Gastroesophageal sphincter (tissue), 4 donors: ENCODE measurements around the gene DNAH11. TPM values are rescaled to one million over a fixed set of nuclear protein-coding genes. Genes with fewer than 3 reads are reported as not detected.

ENCODE experiments used
- ATAC-seq: fragments of 150-250 bp; one replicate; pipeline ENCODE4 v1.9.1; 2016; ENCODE audit warnings: mild to moderate bottlenecking, moderate library complexity
- H3K27ac ChIP-seq, 4 donors: fragments of 200-600 bp; sonication (generic) in 3 of 4; 1 replicate in 3 of 4; 2 replicates in 1 of 4; pipeline ENCODE4 v1.5.1; 2016 to 2019
- H3K27me3 ChIP-seq: fragments of 200-600 bp; sonication (generic); one replicate; pipeline ENCODE4 v1.5.1; 2019
- H3K36me3 ChIP-seq, 2 donors: fragments of 200-600 bp; sonication (generic); one replicate each; pipeline ENCODE4 v1.5.1; 2019; ENCODE audit warnings: control low read depth in 1 of 2
- H3K4me1 ChIP-seq, 3 donors: fragments of 200-600 bp; sonication (generic); 1 replicate in 2 of 3; 2 replicates in 1 of 3; pipeline ENCODE4 v1.5.1; 2016 to 2019; ENCODE audit warnings: control low read depth in 2 of 3
- H3K4me3 ChIP-seq, 2 donors: fragments of 200-600 bp; sonication (generic); one replicate each; pipeline ENCODE4 v1.5.1; 2019; ENCODE audit warnings: mild to moderate bottlenecking in 1 of 2, moderate library complexity in 1 of 2
- H3K9me3 ChIP-seq, 3 donors: fragments of 200-600 bp; sonication (generic); one replicate each; pipeline ENCODE4 v1.5.1; 2017 to 2019; ENCODE audit warnings: control low read depth in 2 of 3
- EP300 ChIP-seq: sonication (generic); formaldehyde crosslinking; IDR thresholded peaks from one replicate; pipeline ENCODE4 v1.6.1; 2017; ENCODE audit warnings: antibody characterized with exemption, mild to moderate bottlenecking
- POLR2A ChIP-seq, 2 donors: fragments of 450-650 bp; IDR thresholded peaks; one replicate each; pipeline ENCODE4 v1.6.1; 2017; ENCODE audit warnings: antibody characterized with exemption in 2 of 2, mild to moderate bottlenecking in 2 of 2, moderate library complexity in 1 of 2
- POLR2AphosphoS5 ChIP-seq: sonication (generic); formaldehyde crosslinking; IDR thresholded peaks from one replicate; pipeline ENCODE4 v1.6.1; 2017; ENCODE audit warnings: antibody characterized with exemption
- WGBS, 2 donors: methylation state at CpG; one replicate each; pipeline ENCODE4 v1.1.5; 2018; ENCODE audit warnings: low coverage in 1 of 2; 5-methylcytosine and 5-hydroxymethylcytosine counted together
- total RNA-seq, 4 donors: library from RNA; depleted of rRNA; stranded (reverse); fragments of >200 nt; gene quantifications; one replicate each; pipeline ENCODE4 v1.1.0, GENCODE V29; 2016
- TF ChIP-seq, protein P1 (sequence below), 4 experiments: fragments of 200-600 bp in 2 of 4; fragments of 450-650 bp in 2 of 4; sonication (generic) in 1 of 4; IDR thresholded peaks; one replicate each; pipeline ENCODE4 v1.5.1; 2017 to 2019; ENCODE audit warnings: antibody characterized with exemption in 4 of 4, mild to moderate bottlenecking in 2 of 4, moderate library complexity in 2 of 4

The DNAH11 gene
- total RNA-seq, 4 donors from 2014 or later: 6.9 to 31.8 (median 10.4) TPM

DNA sequence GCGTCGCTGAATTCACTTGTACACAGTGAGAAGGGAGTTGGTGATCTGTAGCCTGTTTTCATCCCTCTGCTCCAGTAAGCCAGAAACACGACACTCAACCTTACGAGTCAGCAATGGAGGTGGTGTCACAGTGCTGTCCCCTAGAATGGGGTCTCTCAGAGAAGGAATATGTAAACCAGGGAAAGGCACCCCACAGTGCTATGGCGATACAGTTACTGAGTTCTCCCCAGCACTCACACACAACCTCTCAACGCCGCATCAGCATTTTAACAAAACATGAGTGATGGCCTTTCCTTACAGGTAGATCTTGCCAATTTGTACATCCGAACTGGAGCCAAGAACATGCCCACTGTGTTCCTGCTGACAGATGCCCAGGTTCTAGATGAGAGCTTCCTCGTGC lies 206.5 kb downstream of the DNAH11 start:
- Histone ChIP-seq H3K4me3 (no peak overlapping the region), H3K27ac (no peak overlapping the region), H3K36me3 (peaks cover 0 to 18% of the 10 kb centered on the region in 2 donors), H3K4me1 (no peaks in the 10 kb centered on the region), H3K9me3 (no peaks in the 10 kb centered on the region), H3K27me3 (no peaks in the 10 kb centered on the region)
- 33 to 85% methylated on average over 1 to 9 of the region's 9 CpGs for WGBS, 2 donors
- no peak for TF ChIP-seq EP300
- no peak for TF ChIP-seq POLR2AphosphoS5
- no peak for TF ChIP-seq POLR2A (IDR thresholded peaks at IDR 0.05)
- TF ChIP-seq, protein P1, sequence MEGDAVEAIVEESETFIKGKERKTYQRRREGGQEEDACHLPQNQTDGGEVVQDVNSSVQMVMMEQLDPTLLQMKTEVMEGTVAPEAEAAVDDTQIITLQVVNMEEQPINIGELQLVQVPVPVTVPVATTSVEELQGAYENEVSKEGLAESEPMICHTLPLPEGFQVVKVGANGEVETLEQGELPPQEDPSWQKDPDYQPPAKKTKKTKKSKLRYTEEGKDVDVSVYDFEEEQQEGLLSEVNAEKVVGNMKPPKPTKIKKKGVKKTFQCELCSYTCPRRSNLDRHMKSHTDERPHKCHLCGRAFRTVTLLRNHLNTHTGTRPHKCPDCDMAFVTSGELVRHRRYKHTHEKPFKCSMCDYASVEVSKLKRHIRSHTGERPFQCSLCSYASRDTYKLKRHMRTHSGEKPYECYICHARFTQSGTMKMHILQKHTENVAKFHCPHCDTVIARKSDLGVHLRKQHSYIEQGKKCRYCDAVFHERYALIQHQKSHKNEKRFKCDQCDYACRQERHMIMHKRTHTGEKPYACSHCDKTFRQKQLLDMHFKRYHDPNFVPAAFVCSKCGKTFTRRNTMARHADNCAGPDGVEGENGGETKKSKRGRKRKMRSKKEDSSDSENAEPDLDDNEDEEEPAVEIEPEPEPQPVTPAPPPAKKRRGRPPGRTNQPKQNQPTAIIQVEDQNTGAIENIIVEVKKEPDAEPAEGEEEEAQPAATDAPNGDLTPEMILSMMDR (IDR thresholded peaks at IDR 0.05): no peak
- no peak for ATAC-seq

DNA sequence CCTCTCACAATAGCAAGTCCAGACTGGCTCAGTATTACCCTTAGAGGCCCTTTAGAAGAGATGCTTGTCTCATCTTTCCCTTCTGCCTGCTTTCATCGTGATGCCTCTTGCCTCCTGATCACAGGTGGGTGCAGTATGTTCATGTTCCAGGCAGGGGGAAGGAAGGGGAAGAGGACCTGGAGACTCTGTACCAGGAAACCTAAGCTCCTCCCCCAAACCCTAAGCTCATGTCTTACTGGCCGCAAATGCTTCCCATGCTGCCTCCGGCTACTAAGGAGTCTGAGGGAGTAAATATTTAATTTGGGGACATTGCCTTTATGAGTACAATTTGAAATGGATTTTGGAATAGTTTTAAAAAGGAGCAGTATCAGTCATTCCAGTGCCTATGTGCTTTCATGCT lies 210.2 kb downstream of the DNAH11 start:
- TF ChIP-seq, protein P1 (IDR thresholded peaks at IDR 0.05): no peak
- no peak for TF ChIP-seq EP300
- no peak for TF ChIP-seq POLR2A (IDR thresholded peaks at IDR 0.05)
- TF ChIP-seq POLR2AphosphoS5: no peak
- 74 to 80% methylated on average over 1 to 3 of the region's 3 CpGs for WGBS, 2 donors
- Histone ChIP-seq H3K9me3 (no peaks in the 10 kb centered on the region), H3K27ac (no peak overlapping the region), H3K36me3 (peaks cover 0 to 14% of the 10 kb centered on the region in 2 donors), H3K27me3 (no peaks in the 10 kb centered on the region), H3K4me3 (no peak overlapping the region), H3K4me1 (no peaks in the 10 kb centered on the region)
- no peak for ATAC-seq

GRCh38 chr7:21754963-21755362 lies 212.1 kb downstream of the DNAH11 start:
- Histone ChIP-seq H3K27me3 (no peaks in the 10 kb centered on the region), H3K27ac (no peak overlapping the region), H3K4me1 (no peaks in the 10 kb centered on the region), H3K36me3 (peaks cover 0 to 19% of the 10 kb centered on the region in 2 donors), H3K9me3 (no peaks in the 10 kb centered on the region), H3K4me3 (no peak overlapping the region)
- no peak for TF ChIP-seq POLR2AphosphoS5
- TF ChIP-seq EP300: no peak
- TF ChIP-seq, protein P1 (IDR thresholded peaks at IDR 0.05): no peak
- no peak for TF ChIP-seq POLR2A (IDR thresholded peaks at IDR 0.05)
- WGBS, 2 donors: 75 to 85% methylated on average over 2 to 3 of the region's 3 CpGs
- ATAC-seq: no peak

- Histone ChIP-seq H3K4me3 (no peak overlapping the region), H3K27ac (no peak overlapping the region), H3K27me3 (no peaks in the 10 kb centered on the region), H3K4me1 (no peaks in the 10 kb centered on the region), H3K9me3 (no peaks in the 10 kb centered on the region), H3K36me3 (peaks cover 0 to 9% of the 10 kb centered on the region in 2 donors)
- no peak for TF ChIP-seq EP300
- TF ChIP-seq POLR2A (IDR thresholded peaks at IDR 0.05): no peak
- no peak for TF ChIP-seq POLR2AphosphoS5
- TF ChIP-seq, protein P1 (IDR thresholded peaks at IDR 0.05): no peak
- WGBS, 2 donors: 59 to 75% methylated on average over 7 to 9 of the region's 11 CpGs
- no peak for ATAC-seq
Measured at GRCh38 chr7:21757537-21758282, 214.9 kb downstream of the DNAH11 start.

DNA sequence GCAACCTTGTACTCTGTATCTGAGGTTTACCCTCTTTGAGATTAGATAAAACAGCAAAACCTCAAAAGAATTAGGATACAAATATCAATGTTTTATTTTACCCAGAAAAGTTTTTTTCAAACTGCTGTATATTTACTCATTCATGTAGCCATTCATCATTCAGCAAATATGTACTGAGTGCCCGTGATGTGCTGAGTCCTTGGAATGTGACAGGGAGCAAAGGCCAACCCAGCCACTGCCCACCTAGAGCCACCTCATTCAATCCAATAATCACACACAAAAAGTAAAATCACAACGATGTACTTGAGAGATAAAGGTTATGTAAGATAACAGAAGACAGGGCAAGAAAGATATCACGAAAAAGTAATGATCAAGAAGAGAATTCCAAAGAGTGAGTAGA lies 215.4 kb downstream of the DNAH11 start:
- H3K27me3 ChIP-seq: no peaks in the 10 kb centered on the region
- TF ChIP-seq POLR2A (IDR thresholded peaks at IDR 0.05) (no peak), EP300 (no peak), POLR2AphosphoS5 (no peak)
- TF ChIP-seq, protein P1 (IDR thresholded peaks at IDR 0.05): no peak
- no peak overlapping the region for H3K27ac ChIP-seq
- H3K4me3 ChIP-seq: no peak overlapping the region
- H3K36me3 ChIP-seq: peaks cover 0 to 9% of the 10 kb centered on the region in 2 donors
- H3K4me1 ChIP-seq: no peaks in the 10 kb centered on the region
- WGBS, 2 donors: 42 to 84% methylated on average over 3 of the region's 3 CpGs
- H3K9me3 ChIP-seq: no peaks in the 10 kb centered on the region
- ATAC-seq: no peak
